Fibroblast of pulmonary artery (primary cell): Measurements from ENCODE around the gene SOCS6.

ENCODE experiments used
- DNase-seq: peaks from one replicate; pipeline ENCODE4 v3.0.0-alpha.2; 2010; ENCODE audit warnings: low read depth
- H3K4me3 ChIP-seq: replicated peaks from 2 replicates; pipeline ENCODE4 v1.5.1; 2011; ENCODE audit warnings: low read depth, mild to moderate bottlenecking, control low read depth, low read length, moderate library complexity
- TF ChIP-seq, protein P1 (sequence below): IDR thresholded peaks from 2 replicates; pipeline ENCODE4 v1.5.1; 2011; ENCODE audit warnings: mild to moderate bottlenecking, control low read depth, low read length, inconsistent platforms; ENCODE audit errors: missing control alignments

SOCS6 gene

GRCh38 chr18:70330887-70331286, 42.0 kb downstream of the SOCS6 start:
- no peak overlapping the region for H3K4me3 ChIP-seq
- DNase-seq: no peak
- TF ChIP-seq, protein P1, sequence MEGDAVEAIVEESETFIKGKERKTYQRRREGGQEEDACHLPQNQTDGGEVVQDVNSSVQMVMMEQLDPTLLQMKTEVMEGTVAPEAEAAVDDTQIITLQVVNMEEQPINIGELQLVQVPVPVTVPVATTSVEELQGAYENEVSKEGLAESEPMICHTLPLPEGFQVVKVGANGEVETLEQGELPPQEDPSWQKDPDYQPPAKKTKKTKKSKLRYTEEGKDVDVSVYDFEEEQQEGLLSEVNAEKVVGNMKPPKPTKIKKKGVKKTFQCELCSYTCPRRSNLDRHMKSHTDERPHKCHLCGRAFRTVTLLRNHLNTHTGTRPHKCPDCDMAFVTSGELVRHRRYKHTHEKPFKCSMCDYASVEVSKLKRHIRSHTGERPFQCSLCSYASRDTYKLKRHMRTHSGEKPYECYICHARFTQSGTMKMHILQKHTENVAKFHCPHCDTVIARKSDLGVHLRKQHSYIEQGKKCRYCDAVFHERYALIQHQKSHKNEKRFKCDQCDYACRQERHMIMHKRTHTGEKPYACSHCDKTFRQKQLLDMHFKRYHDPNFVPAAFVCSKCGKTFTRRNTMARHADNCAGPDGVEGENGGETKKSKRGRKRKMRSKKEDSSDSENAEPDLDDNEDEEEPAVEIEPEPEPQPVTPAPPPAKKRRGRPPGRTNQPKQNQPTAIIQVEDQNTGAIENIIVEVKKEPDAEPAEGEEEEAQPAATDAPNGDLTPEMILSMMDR: no peak

DNA sequence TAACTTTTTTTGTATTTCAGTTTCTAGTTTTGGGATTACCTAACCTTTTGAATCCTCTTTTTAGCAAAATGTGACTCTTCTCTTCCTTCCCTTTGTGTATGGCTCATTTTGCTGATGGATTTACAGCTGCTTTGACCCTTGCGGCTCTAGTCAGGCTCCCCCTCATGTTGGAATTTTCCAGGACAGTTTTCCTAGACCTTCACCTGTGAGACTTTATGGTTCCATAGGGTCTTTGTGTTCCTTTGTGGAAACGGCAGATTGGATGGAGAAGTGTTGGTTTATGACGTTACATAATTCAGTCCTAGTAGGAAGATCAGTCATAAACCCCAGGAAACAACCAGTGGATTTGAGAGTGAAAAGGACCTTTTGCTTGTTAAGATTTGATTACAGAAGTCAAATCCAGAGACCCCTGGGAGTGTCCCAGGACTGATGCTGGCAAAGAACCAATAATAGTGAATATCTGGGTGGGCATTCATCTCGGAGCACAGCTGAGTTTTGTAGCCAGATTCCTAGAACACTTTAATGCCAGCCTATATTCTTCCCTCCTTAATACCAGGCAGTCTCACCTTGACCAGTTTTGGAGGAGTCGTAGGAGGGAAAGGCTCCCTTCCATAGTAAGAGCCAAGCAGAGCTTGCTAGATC, 42.7 kb downstream of the SOCS6 start:
- H3K4me3 ChIP-seq: no peak overlapping the region
- TF ChIP-seq, protein P1: no peak
- DNase-seq: no peak

- H3K4me3 ChIP-seq: no peak overlapping the region
- TF ChIP-seq, protein P1: no peak
- peak; percentile 10 for DNase-seq
These were observed 43.8 kb downstream of the SOCS6 start for GRCh38 chr18:70332694-70333093.

DNA sequence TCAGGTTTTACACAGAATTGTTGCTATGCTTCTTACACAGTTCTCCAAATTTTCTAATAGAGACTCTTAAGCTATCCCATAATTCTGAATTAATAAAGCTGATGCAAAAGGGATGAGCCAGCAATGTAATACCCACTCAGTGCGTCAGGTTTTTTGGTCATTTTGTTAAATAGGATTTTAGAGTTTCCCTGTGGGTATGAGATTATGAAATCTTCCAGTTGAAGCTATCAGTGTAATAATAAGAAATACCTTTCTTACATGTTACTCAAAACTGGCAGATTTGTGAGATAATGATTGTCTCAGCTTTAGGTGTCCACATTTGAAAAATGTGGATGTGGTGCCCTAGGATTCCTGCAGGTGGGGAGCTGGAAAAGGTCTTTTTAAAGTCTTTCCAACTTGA, 44.5 kb downstream of the SOCS6 start:
- TF ChIP-seq, protein P1: no peak
- no peak overlapping the region for H3K4me3 ChIP-seq
- DNase-seq: no peak

- H3K4me3 ChIP-seq: no peak overlapping the region
- TF ChIP-seq, protein P1: no peak
- DNase-seq: peak; percentile 94
These were observed 44.9 kb downstream of the SOCS6 start for GRCh38 chr18:70333757-70334156.

- H3K4me3 ChIP-seq: no peak overlapping the region
- TF ChIP-seq, protein P1: no peak
- no peak for DNase-seq
These were observed 45.4 kb downstream of the SOCS6 start for GRCh38 chr18:70334264-70334663.

- peak; percentile 13 for DNase-seq
- TF ChIP-seq, protein P1: no peak
- H3K4me3 ChIP-seq: no peak overlapping the region
These were observed 46.0 kb downstream of the SOCS6 start for GRCh38 chr18:70334728-70335329.
